Hepatocyte (in vitro differentiated cells): Measurements from ENCODE around the gene TBC1D1. TPM values are rescaled to one million over a fixed set of nuclear protein-coding genes. Genes with fewer than 3 reads are reported as not detected.
A peak's percentile ranks its signal among the peaks of the same experiment; 100 is the strongest.

Source experiments
- DNase-seq: peaks from one replicate; pipeline ENCODE4 v3.0.0-alpha.2; 2016; ENCODE audit warnings: low spot score
- H2AFZ ChIP-seq: fragments of 200-600 bp; sonication (generic); 2 replicates; pipeline ENCODE4 v1.6.0; 2016; ENCODE audit warnings: antibody characterized with exemption, mild to moderate bottlenecking
- H3K27ac ChIP-seq: fragments of 200-600 bp; sonication (generic); 2 replicates; pipeline ENCODE4 v1.5.1; 2016; ENCODE audit warnings: mild to moderate bottlenecking
- H3K27me3 ChIP-seq: fragments of 200-600 bp; sonication (generic); 2 replicates; pipeline ENCODE4 v1.6.1; 2016
- H3K36me3 ChIP-seq: fragments of 200-600 bp; sonication (generic); replicated peaks from 2 replicates; pipeline ENCODE4 v1.5.1; 2016; ENCODE audit warnings: low read depth; ENCODE audit not compliant: insufficient read depth
- H3K4me1 ChIP-seq: fragments of 200-600 bp; sonication (generic); 2 replicates; pipeline ENCODE4 v1.5.1; 2016; ENCODE audit warnings: mild to moderate bottlenecking, moderate library complexity; ENCODE audit not compliant: insufficient read depth
- H3K4me2 ChIP-seq: fragments of 200-600 bp; sonication (generic); 2 replicates; pipeline ENCODE4 v1.6.0; 2016
- H3K4me3 ChIP-seq: fragments of 200-600 bp; sonication (generic); 2 replicates; pipeline ENCODE4 v1.5.1; 2016; ENCODE audit warnings: mild to moderate bottlenecking
- H3K79me2 ChIP-seq: fragments of 200-600 bp; sonication (generic); 2 replicates; pipeline ENCODE4 v1.6.0; 2017; ENCODE audit warnings: mild to moderate bottlenecking
- H3K9me2 ChIP-seq: fragments of 200-600 bp; sonication (generic); replicated peaks from 2 replicates; pipeline ENCODE4 v1.6.0; 2017; ENCODE audit warnings: mild to moderate bottlenecking; ENCODE audit not compliant: insufficient read depth
- H3K9me3 ChIP-seq: fragments of 200-600 bp; sonication (generic); 2 replicates; pipeline ENCODE4 v1.5.1; 2016; ENCODE audit warnings: low read depth, mild to moderate bottlenecking
- H4K20me1 ChIP-seq: fragments of 200-600 bp; sonication (generic); 2 replicates; pipeline ENCODE4 v1.6.0; 2016; ENCODE audit warnings: mild to moderate bottlenecking; ENCODE audit not compliant: insufficient read depth, poor library complexity, severe bottlenecking
- CTCF ChIP-seq: fragments of 200-600 bp; sonication (generic); IDR thresholded peaks from 2 replicates; pipeline ENCODE4 v1.5.1; 2016; ENCODE audit warnings: antibody characterized with exemption, mild to moderate bottlenecking; ENCODE audit not compliant: poor library complexity
- EZH2 ChIP-seq: fragments of 200-600 bp; sonication (generic); IDR thresholded peaks from 2 replicates; pipeline ENCODE4 v1.6.1; 2016; ENCODE audit warnings: antibody characterized with exemption, mild to moderate bottlenecking, borderline replicate concordance
- EZH2phosphoT487 ChIP-seq: fragments of 200-600 bp; sonication (generic); IDR thresholded peaks from one replicate; pipeline ENCODE4 v1.6.1; 2018; ENCODE audit warnings: antibody characterized with exemption, mild to moderate bottlenecking, low read depth, moderate library complexity; ENCODE audit not compliant: unreplicated experiment, severe bottlenecking
- WGBS: methylation state at CpG from one replicate; pipeline ENCODE4 v1.1.6; 2016; ENCODE audit warnings: low lambda C conversion rate; ENCODE audit errors: missing lambda C conversion rate; 5-methylcytosine and 5-hydroxymethylcytosine counted together
- polyA plus RNA-seq: library from polyadenylated mRNA; unstranded; fragments of >200 nt; fragmentation: Nextera tagmentation; extraction: Ambion mirVana; gene quantifications from 2 replicates; pipeline ENCODE4 v1.2.1, GENCODE V29; 2016
- total RNA-seq: library from RNA; depleted of rRNA; stranded (reverse); fragments of >200 nt; gene quantifications from 2 replicates; pipeline ENCODE4 v1.2.3, GENCODE V29; 2014

Gene TBC1D1
- total and polyA plus RNA-seq, 2 experiments from 2014 or later, result 45.6 to 117 TPM

GRCh38 chr4:38146383-38146782 lies 255.5 kb downstream of the TBC1D1 start:
- Histone ChIP-seq H3K4me2 (peak overlapping the region; percentile 1), H3K4me3 (no peak overlapping the region), H3K27me3 (no peaks in the 10 kb centered on the region), H4K20me1 (no peaks in the 10 kb centered on the region), H3K36me3 (no peaks in the 10 kb centered on the region), H3K27ac (peak overlapping the region; percentile 86), H3K9me2 (no peaks in the 10 kb centered on the region), H3K4me1 (peaks cover 42% of the 10 kb centered on the region), H2AFZ (no peak overlapping the region), H3K79me2 (no peaks in the 10 kb centered on the region), H3K9me3 (no peaks in the 10 kb centered on the region)
- TF ChIP-seq EZH2phosphoT487 (no peak), EZH2 (no peak), CTCF (no peak)
- no peak for DNase-seq
- WGBS, result 85% methylated on average over 2 of the region's 2 CpGs

GRCh38 chr4:38149472-38149996 lies 258.6 kb downstream of the TBC1D1 start:
- H3K4me1 ChIP-seq, result peaks cover 51% of the 10 kb centered on the region
- H2AFZ ChIP-seq, result no peak overlapping the region
- DNase-seq, result no peak
- H4K20me1 ChIP-seq, result no peaks in the 10 kb centered on the region
- no peak overlapping the region for H3K4me3 ChIP-seq
- no peak overlapping the region for H3K4me2 ChIP-seq
- no peaks in the 10 kb centered on the region for H3K79me2 ChIP-seq
- H3K27me3 ChIP-seq, result no peaks in the 10 kb centered on the region
- no peaks in the 10 kb centered on the region for H3K9me2 ChIP-seq
- peak overlapping the region; percentile 82 for H3K27ac ChIP-seq
- no peaks in the 10 kb centered on the region for H3K9me3 ChIP-seq
- H3K36me3 ChIP-seq, result no peaks in the 10 kb centered on the region
- TF ChIP-seq EZH2phosphoT487, result no peak

GRCh38 chr4:38149997-38150671 lies 259.2 kb downstream of the TBC1D1 start:
- peak overlapping the region; percentile 82 for H3K27ac ChIP-seq

More at GRCh38 chr4:38149997-38150671, 259.2 kb downstream of the TBC1D1 start:
- H4K20me1 ChIP-seq, result no peaks in the 10 kb centered on the region
- 45% methylated on average over 8 of the region's 8 CpGs for WGBS
- H3K36me3 ChIP-seq, result no peaks in the 10 kb centered on the region
- H3K79me2 ChIP-seq, result no peaks in the 10 kb centered on the region
- H3K4me3 ChIP-seq, result no peak overlapping the region
- no peak for DNase-seq
- no peaks in the 10 kb centered on the region for H3K9me2 ChIP-seq
- H3K27me3 ChIP-seq, result no peaks in the 10 kb centered on the region
- H3K4me2 ChIP-seq, result peak overlapping the region; percentile 19
- TF ChIP-seq EZH2phosphoT487 (no peak), CTCF (no peak), EZH2 (no peak)
- no peak overlapping the region for H2AFZ ChIP-seq
- peaks cover 53% of the 10 kb centered on the region for H3K4me1 ChIP-seq
- no peaks in the 10 kb centered on the region for H3K9me3 ChIP-seq
